ENCODE data around the gene NOD1.
"Not testable (repeated sequence)": the region's sequence is repeated elsewhere in the genome, so short reads cannot be mapped to it uniquely, and the experiment has no call there.

The NOD1 gene

DNA sequence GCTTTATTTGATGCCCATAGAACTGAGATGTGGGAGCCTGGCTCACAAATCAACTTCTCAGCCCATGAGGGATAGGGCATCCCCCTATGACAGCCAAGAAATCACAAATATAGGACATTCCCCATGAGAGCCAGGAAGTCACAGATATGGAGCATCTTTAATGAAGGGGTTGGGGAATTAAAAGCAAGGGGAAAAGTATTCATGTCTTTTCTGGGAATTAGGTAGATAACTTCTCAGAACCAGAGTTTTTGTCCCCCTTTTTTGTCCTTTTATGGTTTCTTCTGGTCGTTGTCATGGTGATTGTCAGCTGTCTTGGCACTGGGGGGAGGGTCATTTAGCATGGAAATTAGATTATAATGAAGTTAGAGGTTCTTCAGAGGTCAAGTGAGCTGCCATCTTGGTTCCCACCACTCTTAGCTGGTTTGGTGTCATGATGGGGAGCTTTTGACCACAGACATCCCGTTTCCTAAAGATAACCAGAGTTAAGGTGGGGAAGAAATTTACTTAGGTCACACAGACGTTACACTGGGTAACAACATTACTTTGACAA is 56.9 kb downstream of the NOD1 start:
- no peak for DNase-seq (ENCODE audit: low read depth in 2 of 2, low spot score in 1 of 2)

DNA sequence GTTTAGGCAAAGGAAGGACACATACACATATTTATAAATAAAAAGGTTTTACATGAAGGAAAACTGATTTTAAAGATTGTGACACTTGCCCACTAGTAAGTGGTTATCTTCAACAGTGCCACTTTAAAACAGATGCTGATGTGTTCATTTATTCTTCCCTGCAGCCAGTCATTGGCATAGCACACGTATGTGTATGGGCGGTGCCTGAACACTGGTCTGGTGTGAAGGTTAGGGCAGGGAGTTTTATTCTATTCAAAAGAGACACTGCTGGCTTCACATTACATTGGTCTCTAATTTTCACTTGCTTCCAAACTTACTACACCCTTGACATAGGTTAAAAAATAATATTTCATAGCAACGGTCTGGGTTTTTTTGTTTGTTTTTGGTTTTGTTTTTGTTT is 57.9 kb downstream of the NOD1 start:
- no peak for DNase-seq (ENCODE audit: low read depth in 2 of 2, low spot score in 1 of 2)

DNA sequence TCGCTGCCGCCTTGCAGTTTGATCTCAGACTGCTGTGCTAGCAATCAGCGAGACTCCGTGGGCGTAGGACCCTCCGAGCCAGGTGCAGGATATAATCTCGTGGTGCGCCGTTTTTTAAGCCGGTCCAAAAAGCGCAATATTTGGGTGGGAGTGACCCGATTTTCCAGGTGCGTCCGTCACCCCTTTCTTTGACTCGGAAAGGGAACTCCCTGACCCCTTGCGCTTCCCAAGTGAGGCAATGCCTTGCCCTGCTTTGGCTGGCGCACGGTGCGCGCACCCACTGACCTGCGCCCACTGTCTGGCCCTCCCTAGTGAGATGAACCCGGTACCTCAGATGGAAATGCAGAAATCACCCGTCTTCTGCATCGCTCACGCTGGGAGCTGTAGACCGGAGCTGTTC is 58.5 kb downstream of the NOD1 start:
- DNase-seq (ENCODE audit: low read depth in 2 of 2, low spot score in 1 of 2) = not testable (repeated sequence)

DNA sequence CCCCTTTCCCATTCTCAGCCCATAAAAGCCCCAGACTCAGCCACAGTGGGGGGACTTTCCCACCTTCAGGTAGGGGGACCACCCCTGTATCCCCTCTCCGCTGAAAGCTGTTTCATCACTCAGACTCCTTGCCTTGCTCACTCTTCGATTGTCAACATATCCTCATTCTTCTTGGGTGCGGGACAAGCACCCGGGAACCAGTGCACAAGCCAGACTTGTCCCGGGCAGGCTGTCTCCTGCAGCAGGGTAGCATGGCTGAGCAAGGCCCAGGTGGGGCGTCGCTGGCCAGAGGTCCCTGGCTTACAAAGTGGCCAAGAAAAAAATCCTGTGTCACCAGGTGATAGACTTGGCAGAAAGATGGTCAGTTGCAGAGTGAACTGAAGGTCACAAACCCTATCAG is 64.7 kb downstream of the NOD1 start:
- DNase-seq (ENCODE audit: low read depth in 2 of 2, low spot score in 1 of 2) = no peak

DNA sequence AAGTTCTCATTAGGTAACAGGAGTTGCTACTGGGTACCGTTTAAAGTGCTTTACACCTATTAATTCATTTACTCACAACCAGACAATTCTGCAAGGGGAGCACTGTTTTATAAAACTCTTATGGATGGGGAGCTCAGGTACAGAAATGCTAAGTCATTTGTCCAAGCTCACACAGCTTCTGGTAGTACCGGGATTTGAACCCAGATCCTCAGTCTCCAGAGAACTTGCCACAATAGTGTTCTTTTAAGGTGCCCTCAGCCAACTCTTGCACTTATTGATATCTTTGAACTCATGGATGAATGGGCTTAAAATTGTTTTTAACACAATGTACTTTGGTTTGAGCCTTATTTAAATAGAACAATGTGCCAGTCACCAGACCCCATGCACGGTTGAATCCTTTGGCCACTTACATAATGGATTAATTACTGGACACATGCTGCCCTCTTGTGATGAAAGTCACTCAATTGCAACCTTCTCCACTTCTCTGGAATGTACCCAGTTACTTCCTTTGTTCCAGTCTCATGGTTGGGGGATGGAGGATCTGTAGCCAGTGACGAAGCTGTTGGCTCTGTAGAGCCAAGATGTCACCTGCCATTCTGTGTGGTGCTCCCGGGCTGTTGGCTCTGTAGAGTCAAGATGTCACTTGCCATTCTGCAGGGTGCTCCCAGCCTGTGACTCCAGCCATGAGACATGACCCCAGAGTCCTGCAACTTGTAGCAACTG is 65.6 kb downstream of the NOD1 start:
- DNase-seq (ENCODE audit: low read depth in 2 of 2, low spot score in 1 of 2) = no peak

DNA sequence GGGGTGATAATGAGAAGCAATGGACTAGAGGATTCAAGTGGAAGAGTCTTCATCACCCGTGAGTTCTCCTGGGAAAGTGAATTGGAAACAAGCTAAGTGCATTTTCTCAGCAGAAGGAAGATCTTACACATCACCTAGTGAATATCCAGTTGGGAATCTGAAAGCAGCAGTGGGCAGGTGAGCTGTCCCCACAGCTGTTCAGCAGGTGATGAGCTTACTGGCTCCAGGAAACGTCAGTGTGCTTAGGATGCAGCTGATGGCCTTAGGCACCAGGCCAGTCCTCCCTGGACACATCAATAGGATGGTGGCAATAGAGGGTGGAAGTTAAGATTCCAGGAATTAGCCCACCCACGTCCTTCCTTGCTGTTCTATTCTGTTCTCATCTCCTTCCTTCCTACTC is 66.7 kb downstream of the NOD1 start:
- DNase-seq (ENCODE audit: low read depth in 2 of 2, low spot score in 1 of 2) = no peak

DNA sequence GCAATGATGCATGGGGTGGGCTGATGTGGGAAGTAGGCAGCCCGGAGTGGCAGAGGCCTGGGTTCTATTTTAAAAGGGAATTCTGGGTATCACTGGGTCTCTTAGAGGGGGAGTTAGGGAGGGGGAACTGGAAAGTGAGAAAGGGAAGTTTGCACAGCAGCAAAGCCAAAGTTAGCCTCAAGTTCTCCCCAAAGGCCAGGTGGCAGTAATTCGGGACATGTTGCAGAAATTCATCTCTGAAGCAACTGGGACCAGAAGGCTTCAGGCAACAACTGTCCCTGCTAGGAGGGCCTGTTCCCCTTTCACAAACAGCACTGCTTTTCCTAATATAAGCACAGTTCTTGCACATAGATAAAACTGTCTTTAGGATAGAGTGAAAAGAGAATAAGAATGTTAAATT is 67.4 kb downstream of the NOD1 start:
- DNase-seq (ENCODE audit: low read depth in 2 of 2, low spot score in 1 of 2) = no peak

DNA sequence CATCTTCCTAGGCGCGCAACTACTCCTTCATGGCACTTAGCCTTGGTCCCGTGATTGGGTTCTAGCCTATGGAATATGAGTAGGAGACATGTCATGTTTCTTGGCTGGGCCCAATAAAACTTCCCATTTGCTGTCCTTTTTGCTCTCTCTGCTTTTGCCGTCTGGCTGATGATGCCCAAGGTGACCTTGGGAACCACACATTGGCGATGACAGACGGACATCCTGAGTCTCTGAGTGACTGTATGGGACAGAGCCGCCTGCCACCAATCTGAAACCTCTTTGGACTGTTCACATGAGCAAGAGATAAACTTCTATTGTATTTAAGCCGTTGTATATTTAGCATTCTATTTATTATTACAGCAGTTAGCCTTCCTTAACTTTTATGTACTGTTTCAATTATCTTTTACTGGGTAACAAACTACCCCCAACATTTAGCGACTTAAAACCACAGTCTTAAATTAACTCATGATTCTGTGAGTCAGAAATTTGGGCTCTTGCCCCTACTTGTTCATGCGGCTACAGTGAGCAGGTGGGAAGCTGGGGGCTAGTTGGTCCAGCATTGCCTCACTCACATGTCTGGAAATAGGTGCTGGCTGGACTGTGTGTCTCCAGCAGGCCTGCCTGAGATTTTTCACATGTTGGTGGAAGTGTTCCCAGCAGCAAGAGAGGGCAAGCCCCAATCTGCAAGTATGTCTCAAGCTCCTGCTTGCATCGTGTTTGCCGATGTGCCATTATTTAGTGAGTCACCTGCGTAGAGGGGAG is 71.7 kb downstream of the NOD1 start:
- DNase-seq (ENCODE audit: low read depth in 2 of 2, low spot score in 1 of 2) = no peak

DNA sequence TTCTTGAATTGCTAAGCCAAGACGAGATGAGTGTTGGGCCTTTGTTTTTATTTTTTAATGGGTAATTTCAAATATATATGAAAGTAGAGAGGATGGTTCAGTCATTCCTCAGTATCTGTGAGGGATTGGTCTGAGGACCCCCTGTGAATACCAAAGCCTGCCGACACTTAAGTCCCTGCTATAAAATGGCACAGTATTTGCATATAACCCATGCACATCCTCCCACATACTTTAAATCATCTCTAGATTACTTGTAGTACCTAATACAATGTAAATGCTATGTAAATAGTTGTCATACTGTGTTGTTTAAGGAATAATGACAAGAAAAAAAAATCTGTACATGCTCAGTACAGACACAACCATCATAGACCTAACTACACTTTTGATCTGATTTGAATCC is 73.4 kb downstream of the NOD1 start:
- no peak for DNase-seq (ENCODE audit: low read depth in 2 of 2, low spot score in 1 of 2)

DNA sequence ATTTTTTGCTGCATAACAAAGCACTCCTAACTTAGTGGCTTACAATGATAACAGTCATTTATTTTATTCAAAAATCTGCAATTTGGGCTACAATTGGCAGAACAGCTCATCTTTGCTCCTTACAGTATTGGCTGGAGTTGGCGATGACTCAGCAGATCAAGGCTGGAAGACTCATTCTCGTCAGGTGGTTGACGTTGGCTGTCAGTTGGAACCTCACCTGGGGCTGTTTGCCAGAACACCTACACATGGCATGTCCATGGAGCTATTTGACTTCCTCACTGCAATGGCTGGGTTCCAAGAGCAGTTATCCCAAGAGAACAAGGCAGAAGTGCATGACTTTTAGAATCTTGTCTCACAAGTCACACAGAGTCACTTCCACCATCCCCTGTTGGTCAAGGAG is 75.1 kb downstream of the NOD1 start:
- no peak for DNase-seq (ENCODE audit: low read depth in 2 of 2, low spot score in 1 of 2)

DNA sequence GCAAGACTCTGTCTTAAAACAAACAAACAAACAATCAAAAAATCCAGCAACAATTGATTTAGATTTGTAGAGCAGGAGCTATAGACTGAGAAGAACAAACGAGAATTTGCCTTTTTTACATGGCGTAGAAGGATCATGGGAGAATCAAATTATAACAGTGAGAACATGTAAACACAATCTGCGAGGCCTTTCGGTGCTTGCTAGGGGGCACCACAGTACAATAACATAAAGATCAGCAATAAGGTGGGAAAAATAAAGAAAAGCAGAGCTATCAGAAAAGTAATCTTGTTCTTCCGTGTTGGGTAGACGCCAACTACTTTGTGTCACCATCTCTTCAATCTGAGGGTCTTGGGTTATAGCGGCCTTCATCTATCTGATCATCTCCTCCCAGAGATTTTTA is 82.2 kb downstream of the NOD1 start:
- DNase-seq (ENCODE audit: low read depth in 2 of 2, low spot score in 1 of 2) = no peak

DNA sequence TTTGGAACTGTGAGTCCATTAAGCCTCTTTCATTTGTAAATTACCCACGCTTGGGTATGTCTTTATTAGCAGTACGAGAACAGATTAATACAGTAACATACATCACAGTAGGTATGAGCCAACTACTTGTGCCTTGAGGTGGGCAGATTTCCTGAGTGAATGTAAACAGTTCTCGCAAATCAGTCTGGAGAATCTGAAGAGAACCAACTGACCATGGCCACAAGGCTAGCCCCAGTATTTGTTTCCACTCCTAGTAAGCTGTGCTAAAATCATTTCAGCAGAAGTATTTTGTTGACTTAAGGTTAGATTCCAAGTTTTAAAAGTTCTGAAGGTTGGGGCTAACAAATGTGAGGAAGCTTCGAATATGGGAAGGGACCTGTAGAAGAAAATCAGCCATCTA is 82.9 kb downstream of the NOD1 start:
- no peak for DNase-seq (ENCODE audit: low read depth in 2 of 2, low spot score in 1 of 2)

DNA sequence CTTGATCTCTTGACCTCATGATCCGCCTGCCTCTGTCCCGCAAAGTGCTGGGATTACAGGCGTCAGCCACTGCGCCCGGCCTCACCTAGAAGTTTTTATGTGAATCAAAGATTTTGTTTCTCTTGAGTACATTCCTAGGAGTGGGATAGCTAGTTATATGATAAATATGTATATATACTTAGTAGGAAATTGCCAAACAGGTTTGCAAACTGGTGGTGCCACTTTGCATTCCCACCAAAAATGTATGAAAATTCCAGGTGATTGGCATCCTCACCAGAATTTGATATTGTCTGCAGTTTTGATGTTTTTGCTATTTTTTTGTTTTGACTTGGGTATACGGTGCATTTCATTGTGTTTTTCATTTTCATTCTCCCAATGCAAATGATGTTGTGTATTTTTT is 86.8 kb downstream of the NOD1 start:
- DNase-seq (ENCODE audit: low read depth in 2 of 2, low spot score in 1 of 2) = no peak

DNA sequence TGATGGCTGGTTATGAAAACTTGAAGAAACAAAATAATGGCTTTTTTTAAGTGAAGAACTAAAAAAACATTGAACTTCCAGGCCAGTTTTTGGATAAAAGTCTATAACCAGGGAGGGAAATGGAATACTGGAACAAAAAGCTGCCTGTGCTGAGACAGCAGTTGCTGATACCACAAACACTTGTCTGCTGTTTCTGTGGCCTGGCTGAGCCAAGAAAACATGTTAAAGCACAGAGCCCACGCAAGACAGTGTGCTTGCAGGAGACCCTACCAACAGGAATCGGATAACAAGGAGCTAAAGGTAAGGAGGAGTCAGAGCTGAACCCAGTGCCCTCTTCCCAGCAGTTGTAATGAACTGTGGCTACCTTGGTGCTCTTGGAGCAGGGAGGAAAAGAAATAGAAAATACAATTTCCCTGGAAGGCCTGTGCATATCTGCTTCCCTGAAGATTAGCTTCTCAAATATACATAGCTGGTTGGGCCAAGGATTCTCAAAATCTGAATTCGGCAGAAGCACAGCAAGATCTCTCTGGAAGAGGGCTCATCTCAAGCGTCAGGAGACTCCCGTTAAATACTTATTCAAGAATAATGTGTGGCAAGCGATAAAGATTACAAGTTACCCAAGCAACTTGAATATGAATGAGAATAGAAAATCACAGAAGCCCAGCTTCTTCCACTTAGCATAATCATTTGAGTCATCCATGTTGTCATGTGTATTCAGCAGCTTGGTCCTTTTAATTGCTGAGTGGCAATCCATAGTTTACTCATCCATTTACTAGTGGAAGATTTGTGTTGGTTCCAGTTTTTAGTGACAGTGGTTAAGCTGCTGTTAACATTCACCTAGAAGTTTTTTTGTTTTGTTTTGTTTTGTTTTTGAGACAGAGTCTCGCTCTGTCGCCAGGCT is 87.6 kb downstream of the NOD1 start:
- DNase-seq (ENCODE audit: low read depth in 2 of 2, low spot score in 1 of 2) = no peak

DNA sequence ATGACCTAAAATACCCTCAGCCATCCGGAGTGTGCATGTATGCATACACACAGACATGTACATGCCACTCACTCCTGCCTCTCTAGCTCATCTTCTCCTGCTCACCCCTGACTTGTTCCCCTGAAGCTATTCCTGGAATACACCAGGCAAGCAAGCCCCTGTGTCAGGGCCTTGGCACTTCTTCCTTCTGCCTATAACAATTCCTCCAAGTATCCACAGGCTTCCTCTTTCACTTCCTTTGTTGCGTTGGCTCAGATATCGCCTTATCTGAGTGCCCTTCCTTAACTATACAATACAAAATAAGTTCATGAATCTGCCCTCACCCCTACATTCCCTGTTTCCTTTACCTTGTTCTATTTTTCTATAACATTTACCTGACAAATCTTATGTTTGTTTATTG is 88.8 kb downstream of the NOD1 start:
- no peak for DNase-seq (ENCODE audit: low read depth in 2 of 2, low spot score in 1 of 2)

DNA sequence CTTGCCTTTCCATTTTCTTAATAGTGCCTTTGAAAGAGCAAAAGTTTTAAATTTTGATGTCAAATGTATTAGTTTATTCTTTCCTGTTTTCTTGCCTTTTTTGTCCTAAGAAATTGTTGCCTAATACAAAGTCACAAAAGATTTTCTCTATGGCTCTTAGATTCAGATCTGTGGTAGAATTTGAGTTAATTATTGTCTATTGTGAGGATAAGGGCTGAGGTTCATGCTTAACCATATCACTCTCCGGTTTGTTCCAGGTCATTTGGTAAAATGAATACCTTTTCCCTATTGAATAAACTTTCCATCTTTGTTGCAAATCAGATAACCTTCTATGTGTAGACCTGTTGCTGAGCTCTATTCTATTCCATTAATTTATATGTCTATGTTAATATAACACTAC is 96.0 kb downstream of the NOD1 start:
- DNase-seq (ENCODE audit: low read depth in 2 of 2, low spot score in 1 of 2) = no peak

DNA sequence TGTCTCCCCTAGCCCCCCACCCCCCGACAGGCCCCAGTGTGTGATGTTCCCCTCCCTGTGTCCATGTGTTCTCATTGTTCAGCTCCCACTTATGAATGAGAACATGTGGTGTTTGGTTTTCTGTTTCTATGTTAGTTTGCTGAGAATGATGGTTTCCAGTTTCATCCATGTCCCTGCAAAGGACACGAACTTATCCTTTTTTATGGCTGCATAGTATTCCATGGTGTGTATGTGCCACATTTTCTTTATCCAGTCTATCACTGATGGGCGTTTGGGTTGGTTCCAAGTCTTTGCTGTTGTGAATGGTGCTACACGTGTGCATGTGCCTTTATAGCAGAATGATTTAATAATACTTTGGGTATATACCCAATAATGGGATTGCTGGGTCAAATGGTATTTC is 97.8 kb downstream of the NOD1 start:
- DNase-seq (ENCODE audit: low read depth in 2 of 2, low spot score in 1 of 2) = not testable (repeated sequence)

DNA sequence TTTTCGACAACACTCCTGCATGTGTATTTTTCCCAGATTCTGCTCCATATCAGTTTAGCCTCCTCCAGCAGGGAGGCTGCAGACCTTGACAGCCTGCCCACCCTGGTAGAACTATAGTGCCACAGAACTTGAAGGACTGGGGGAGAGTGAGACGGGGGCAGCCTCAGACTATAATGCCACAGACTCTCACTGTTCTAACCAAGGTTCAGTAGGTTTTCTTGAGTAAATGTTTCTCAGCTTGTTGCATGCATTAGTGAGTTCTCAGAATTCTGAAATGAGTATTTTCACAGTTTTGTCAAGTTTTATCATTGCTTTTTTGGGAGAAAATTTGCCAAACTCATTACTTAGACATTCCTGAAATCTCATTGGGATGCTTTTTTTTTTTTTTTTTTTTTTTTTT is 98.3 kb downstream of the NOD1 start:
- no peak for DNase-seq (ENCODE audit: low read depth in 2 of 2, low spot score in 1 of 2)

DNA sequence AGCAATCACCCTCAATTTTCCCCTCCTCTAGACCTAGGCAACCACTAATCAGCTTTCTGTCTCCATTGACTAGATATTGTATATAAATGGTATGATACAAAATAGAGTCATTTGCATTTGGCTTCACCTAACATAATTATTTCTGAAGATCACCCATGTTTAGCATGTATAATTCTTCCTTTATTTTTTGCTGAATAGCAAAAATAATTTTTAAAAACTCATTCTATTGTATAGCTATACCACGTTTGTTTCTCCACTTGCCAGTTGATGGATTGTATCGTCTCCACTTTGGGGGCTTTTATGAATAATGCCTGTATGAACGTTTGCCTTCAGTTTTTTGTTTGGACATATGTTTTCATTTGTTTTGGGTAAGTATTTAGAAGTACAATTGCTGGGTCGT is 98.8 kb downstream of the NOD1 start:
- no peak for DNase-seq (ENCODE audit: low read depth in 2 of 2, low spot score in 1 of 2)

DNA sequence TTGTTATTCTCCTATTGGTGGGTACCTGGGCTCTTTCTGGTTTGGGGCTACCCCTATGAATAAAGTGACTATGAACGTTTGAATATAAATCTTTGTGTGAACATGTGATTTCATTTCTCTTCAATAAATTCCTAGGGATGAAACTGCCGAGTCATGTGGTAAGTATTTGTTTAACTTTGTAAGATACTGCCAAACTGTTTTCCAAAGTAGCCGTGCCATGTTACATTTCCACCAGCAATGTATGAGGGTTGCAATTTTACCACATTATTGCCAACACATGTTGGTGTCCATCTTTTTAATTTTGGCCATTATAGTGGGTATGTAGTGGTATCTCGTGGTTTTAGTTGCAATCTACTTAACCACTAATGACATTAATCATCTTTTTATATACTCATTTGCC is 99.5 kb downstream of the NOD1 start:
- DNase-seq (ENCODE audit: low read depth in 2 of 2, low spot score in 1 of 2) = no peak

DNA sequence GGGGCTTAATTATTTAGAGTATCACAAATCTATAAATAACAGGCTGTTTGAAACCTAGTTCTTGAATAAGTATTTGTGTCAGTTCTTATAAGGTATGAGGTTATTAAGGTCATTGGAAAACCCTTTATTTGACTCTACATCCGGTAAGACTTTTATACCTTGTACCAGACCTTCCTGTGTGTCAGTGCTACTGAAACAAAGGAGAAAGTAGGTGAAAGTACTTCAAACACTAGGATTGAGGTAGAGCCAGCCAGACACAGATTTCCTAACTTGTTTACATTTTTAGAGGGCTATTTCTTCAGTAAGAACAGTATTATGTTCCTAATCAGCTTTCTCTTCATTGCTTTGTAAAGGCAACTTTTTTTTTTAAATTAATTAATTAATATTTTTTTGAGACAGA is 100.3 kb downstream of the NOD1 start:
- no peak for DNase-seq (ENCODE audit: low read depth in 2 of 2, low spot score in 1 of 2)

Measured in stimulated activated CD8-positive, alpha-beta memory T cell treated with anti-CD3 and anti-CD28 coated beads, Interleukin-4, amount 100 ng/mL, for 1 hour (primary cell).